DOHH2 (cell line): Measurements from ENCODE around the gene APBA2.

Experiments used
- H3F3A ChIP-seq: fragments of 200-600 bp; sonication (generic), shearing (Covaris generic); 2 replicates; pipeline ENCODE4 v1.6.0; 2016; ENCODE audit warnings: antibody characterized with exemption, mild to moderate bottlenecking; ENCODE audit not compliant: control insufficient read depth, insufficient read depth
- H3K27ac ChIP-seq: fragments of 200-600 bp; sonication (generic); 2 replicates; pipeline ENCODE4 v1.5.1; 2014; ENCODE audit warnings: low read depth, mild to moderate bottlenecking, low read length, moderate library complexity
- H3K27me3 ChIP-seq: fragments of 200-600 bp; sonication (generic); 2 replicates; pipeline ENCODE4 v1.6.1; 2014; ENCODE audit warnings: mild to moderate bottlenecking, low read length, mixed read lengths; ENCODE audit not compliant: control insufficient read depth
- H3K36me3 ChIP-seq: fragments of 200-600 bp; sonication (generic); 2 replicates; pipeline ENCODE4 v1.6.1; 2014; ENCODE audit warnings: mild to moderate bottlenecking, low read length, moderate library complexity, mixed read lengths; ENCODE audit not compliant: control insufficient read depth
- H3K4me1 ChIP-seq: fragments of 200-600 bp; sonication (generic); 2 replicates; pipeline ENCODE4 v1.6.1; 2014; ENCODE audit warnings: mild to moderate bottlenecking, low read length, mixed read lengths; ENCODE audit not compliant: control insufficient read depth
- H3K4me2 ChIP-seq: fragments of 200-600 bp; sonication (generic); 2 replicates; pipeline ENCODE4 v1.6.0; 2014; ENCODE audit warnings: mild to moderate bottlenecking, low read length, moderate library complexity
- H3K4me3 ChIP-seq: fragments of 200-600 bp; sonication (generic); 2 replicates; pipeline ENCODE4 v1.5.1; 2014; ENCODE audit warnings: mild to moderate bottlenecking, low read length, mixed read lengths
- H3K79me2 ChIP-seq: fragments of 200-600 bp; sonication (generic); 2 replicates; pipeline ENCODE4 v1.6.1; 2014; ENCODE audit warnings: mild to moderate bottlenecking, low read length, mixed read lengths; ENCODE audit not compliant: control insufficient read depth
- H3K9me2 ChIP-seq: fragments of 200-600 bp; sonication (generic); replicated peaks from 2 replicates; pipeline ENCODE4 v1.6.1; 2014; ENCODE audit warnings: mild to moderate bottlenecking, low read length, mixed read lengths; ENCODE audit not compliant: control insufficient read depth
- H3K9me3 ChIP-seq: fragments of 200-600 bp; sonication (generic); 2 replicates; pipeline ENCODE4 v1.6.1; 2014; ENCODE audit warnings: antibody characterized with exemption, low read length, mixed read lengths; ENCODE audit not compliant: control insufficient read depth, insufficient read depth
- H4K20me1 ChIP-seq: fragments of 200-600 bp; sonication (generic); 2 replicates; pipeline ENCODE4 v1.6.0; 2014; ENCODE audit warnings: low read depth, mild to moderate bottlenecking, antibody characterized with exemption, low read length, moderate library complexity; ENCODE audit not compliant: control insufficient read depth, insufficient read depth
- CTCF ChIP-seq: fragments of 200-600 bp; sonication (generic); IDR thresholded peaks from one replicate; pipeline ENCODE4 v1.5.1; 2014; ENCODE audit warnings: antibody characterized with exemption, mild to moderate bottlenecking, low read depth, low read length; ENCODE audit not compliant: poor library complexity, severe bottlenecking
- EZH2phosphoT487 ChIP-seq: fragments of 200-600 bp; sonication (generic); IDR thresholded peaks from 2 replicates; pipeline ENCODE4 v1.6.1; 2017; ENCODE audit warnings: borderline replicate concordance, mild to moderate bottlenecking, antibody characterized with exemption, low read length, moderate library complexity, mixed read lengths

APBA2 gene

GRCh38 chr15:29123991-29124390, 238.2 kb downstream of the APBA2 start:
- Histone ChIP-seq H3K4me2 (no peak overlapping the region), H3F3A (no peaks in the 10 kb centered on the region), H3K4me3 (no peak overlapping the region), H3K36me3 (no peaks in the 10 kb centered on the region), H3K9me3 (no peaks in the 10 kb centered on the region), H3K27me3 (no peaks in the 10 kb centered on the region), H3K27ac (no peak overlapping the region), H3K79me2 (no peaks in the 10 kb centered on the region), H3K4me1 (no peaks in the 10 kb centered on the region), H4K20me1 (no peaks in the 10 kb centered on the region), H3K9me2 (no peaks in the 10 kb centered on the region)
- no peak for TF ChIP-seq EZH2phosphoT487
- TF ChIP-seq CTCF = no peak

- no peaks in the 10 kb centered on the region for H3K9me2 ChIP-seq
- H3K9me3 ChIP-seq = no peaks in the 10 kb centered on the region
- no peaks in the 10 kb centered on the region for H3K4me1 ChIP-seq
- no peaks in the 10 kb centered on the region for H4K20me1 ChIP-seq
- H3K79me2 ChIP-seq = no peaks in the 10 kb centered on the region
- no peak overlapping the region for H3K4me3 ChIP-seq
- TF ChIP-seq EZH2phosphoT487 = no peak
- TF ChIP-seq CTCF = no peak
- no peaks in the 10 kb centered on the region for H3F3A ChIP-seq
- no peak overlapping the region for H3K27ac ChIP-seq
- no peaks in the 10 kb centered on the region for H3K36me3 ChIP-seq
- no peaks in the 10 kb centered on the region for H3K27me3 ChIP-seq
- H3K4me2 ChIP-seq = no peak overlapping the region
Observed at GRCh38 chr15:29124581-29125381, 239.0 kb downstream of the APBA2 start.

DNA sequence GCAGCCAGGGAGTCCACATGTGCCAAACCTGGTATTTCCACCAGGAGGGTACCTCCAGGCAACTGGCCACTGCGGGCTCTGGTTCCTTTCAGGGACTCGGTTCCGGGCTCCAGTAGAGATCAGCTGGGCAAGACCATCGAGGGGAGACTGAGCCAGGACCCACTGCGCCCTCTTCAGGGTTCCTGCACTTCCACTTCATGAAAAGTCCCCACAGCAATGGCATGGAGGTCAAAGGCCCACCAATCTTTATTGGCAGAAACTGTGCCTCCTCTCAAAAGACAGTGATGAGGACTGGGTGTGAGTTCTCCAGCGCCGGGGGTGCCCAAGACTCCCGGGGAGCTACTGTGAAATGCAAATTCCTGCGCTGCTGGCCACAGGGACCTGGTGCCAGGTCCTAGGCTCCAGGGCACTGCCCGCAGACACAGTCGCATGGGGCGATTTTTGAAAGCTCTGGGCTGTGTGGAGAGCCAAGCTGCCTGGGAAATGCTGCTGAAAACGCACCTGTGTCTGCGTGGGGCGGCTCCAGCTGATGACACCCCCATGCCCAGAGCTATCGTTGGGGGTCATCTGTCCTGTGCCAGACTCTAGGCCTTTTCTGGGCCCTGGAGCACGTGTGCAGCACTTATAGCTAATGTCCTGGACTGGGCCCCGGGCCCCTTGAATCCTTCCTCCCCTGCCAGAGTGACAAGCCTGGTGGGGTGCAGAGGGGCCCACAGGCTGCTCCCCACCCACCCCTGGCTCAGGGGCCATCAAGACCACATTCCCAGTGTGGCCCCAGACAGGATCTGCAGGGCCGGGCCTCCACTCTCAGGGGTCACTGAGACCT, 239.8 kb downstream of the APBA2 start:
- H3K9me3 ChIP-seq = no peaks in the 10 kb centered on the region
- H3K4me3 ChIP-seq = no peak overlapping the region
- H3K9me2 ChIP-seq = no peaks in the 10 kb centered on the region
- no peak overlapping the region for H3K27ac ChIP-seq
- TF ChIP-seq CTCF (no peak), EZH2phosphoT487 (no peak)
- H3K36me3 ChIP-seq = no peaks in the 10 kb centered on the region
- no peaks in the 10 kb centered on the region for H3K27me3 ChIP-seq
- no peaks in the 10 kb centered on the region for H4K20me1 ChIP-seq
- no peaks in the 10 kb centered on the region for H3K79me2 ChIP-seq
- no peaks in the 10 kb centered on the region for H3K4me1 ChIP-seq
- H3K4me2 ChIP-seq = no peak overlapping the region
- no peaks in the 10 kb centered on the region for H3F3A ChIP-seq
